GM20000 (cell line): ENCODE measurements around the gene PSMG4.

ENCODE experiments used
- DNase-seq: peaks from one replicate; pipeline ENCODE4 v3.0.0; 2012; ENCODE audit warnings: low spot score
- TF ChIP-seq, protein P1 (sequence below): IDR thresholded peaks from 2 replicates; pipeline ENCODE4 v1.5.1; 2012; ENCODE audit warnings: mild to moderate bottlenecking, control low read depth; ENCODE audit errors: extremely low read depth, missing control alignments

Gene PSMG4

GRCh38 chr6:3288711-3289663 lies 30.2 kb downstream of the PSMG4 start:
- DNase-seq: no peak
- TF ChIP-seq, protein P1, sequence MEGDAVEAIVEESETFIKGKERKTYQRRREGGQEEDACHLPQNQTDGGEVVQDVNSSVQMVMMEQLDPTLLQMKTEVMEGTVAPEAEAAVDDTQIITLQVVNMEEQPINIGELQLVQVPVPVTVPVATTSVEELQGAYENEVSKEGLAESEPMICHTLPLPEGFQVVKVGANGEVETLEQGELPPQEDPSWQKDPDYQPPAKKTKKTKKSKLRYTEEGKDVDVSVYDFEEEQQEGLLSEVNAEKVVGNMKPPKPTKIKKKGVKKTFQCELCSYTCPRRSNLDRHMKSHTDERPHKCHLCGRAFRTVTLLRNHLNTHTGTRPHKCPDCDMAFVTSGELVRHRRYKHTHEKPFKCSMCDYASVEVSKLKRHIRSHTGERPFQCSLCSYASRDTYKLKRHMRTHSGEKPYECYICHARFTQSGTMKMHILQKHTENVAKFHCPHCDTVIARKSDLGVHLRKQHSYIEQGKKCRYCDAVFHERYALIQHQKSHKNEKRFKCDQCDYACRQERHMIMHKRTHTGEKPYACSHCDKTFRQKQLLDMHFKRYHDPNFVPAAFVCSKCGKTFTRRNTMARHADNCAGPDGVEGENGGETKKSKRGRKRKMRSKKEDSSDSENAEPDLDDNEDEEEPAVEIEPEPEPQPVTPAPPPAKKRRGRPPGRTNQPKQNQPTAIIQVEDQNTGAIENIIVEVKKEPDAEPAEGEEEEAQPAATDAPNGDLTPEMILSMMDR: no peak

GRCh38 chr6:3289664-3290055 lies 30.9 kb downstream of the PSMG4 start:
- TF ChIP-seq, protein P1: no peak

DNA sequence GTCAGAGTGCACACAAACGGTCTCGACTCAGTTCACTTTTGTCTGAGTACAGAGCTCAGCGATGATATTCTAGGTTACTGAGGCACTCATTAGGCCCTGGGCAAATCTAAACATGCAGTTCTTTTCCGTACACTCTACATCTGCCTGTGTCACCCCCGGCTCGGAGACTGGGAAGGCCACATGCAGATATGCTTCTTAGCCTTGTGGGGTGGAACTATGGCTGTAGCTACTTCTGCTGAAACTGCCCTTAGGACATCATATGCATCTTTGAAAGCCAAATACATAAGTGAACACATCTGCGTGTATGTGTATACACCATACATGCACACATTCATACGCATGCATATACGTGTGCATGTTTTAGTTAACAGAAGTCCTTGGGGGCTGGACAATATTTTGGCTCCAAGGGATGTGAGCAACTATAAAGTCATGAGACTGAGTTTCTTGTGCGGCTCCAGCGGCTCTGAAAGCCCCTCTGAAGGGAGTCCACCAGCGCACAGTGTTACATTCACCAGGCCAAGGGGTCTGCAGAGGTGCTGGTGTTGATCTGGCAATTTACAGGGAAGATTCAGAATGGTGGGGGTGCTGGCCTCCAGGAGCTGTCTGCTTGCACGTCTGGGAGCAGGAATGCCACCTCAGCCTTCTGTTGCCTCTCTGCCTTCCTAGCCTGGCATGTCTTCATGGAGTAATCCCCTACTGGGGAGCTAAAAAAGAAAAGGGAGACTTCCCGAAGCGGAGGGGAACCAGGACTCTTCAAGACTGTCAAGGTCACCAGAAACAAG lies 31.6 kb downstream of the PSMG4 start:
- DNase-seq: no peak
- TF ChIP-seq, protein P1: no peak

More at GRCh38 chr6:3289664-3290055, 30.9 kb downstream of the PSMG4 start:
- no peak for DNase-seq

- no peak for DNase-seq
- TF ChIP-seq, protein P1: no peak
Measured at GRCh38 chr6:3290931-3291211, 32.1 kb downstream of the PSMG4 start.

DNA sequence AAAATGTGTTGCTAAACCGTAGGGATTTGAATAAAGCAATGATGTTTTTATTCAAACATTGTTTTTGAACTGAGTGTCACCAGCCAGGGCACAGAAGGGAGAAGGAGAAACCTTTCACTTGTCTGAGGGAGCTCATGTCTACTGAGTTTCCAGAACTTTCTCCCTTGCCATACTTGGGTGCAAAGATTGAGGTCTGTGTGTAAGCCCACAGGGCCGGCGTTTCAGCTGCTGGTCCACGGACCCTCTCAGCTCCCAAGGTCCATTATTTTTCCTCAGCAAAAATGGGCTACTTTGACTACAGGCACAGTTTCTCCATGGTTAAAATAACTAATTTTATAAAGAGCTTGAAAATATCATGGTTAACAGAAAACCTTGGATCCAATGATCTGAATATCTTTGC lies 32.6 kb downstream of the PSMG4 start:
- DNase-seq: no peak

GRCh38 chr6:3291987-3292386 lies 33.2 kb downstream of the PSMG4 start:
- TF ChIP-seq, protein P1: no peak

More for the DNA sequence above, 32.6 kb downstream of the PSMG4 start:
- TF ChIP-seq, protein P1: no peak

More at GRCh38 chr6:3291987-3292386, 33.2 kb downstream of the PSMG4 start:
- DNase-seq: no peak
